PC-3 (cell line): ENCODE results near the gene TMEM119.

Experiments used
- EZH2 ChIP-seq: fragments of 300-600 bp; sonication (generic); IDR thresholded peaks from one replicate; pipeline ENCODE4 v1.6.1; 2017; ENCODE audit warnings: antibody characterized with exemption, mild to moderate bottlenecking, low read length; ENCODE audit not compliant: unreplicated experiment
- TF ChIP-seq, protein P1 (sequence below): fragments of 300-600 bp; sonication (generic); conservative IDR thresholded peaks from 2 replicates; pipeline ENCODE4 v1.5.1; 2017; ENCODE audit warnings: antibody characterized with exemption, low read depth, mild to moderate bottlenecking, low read length

DNA sequence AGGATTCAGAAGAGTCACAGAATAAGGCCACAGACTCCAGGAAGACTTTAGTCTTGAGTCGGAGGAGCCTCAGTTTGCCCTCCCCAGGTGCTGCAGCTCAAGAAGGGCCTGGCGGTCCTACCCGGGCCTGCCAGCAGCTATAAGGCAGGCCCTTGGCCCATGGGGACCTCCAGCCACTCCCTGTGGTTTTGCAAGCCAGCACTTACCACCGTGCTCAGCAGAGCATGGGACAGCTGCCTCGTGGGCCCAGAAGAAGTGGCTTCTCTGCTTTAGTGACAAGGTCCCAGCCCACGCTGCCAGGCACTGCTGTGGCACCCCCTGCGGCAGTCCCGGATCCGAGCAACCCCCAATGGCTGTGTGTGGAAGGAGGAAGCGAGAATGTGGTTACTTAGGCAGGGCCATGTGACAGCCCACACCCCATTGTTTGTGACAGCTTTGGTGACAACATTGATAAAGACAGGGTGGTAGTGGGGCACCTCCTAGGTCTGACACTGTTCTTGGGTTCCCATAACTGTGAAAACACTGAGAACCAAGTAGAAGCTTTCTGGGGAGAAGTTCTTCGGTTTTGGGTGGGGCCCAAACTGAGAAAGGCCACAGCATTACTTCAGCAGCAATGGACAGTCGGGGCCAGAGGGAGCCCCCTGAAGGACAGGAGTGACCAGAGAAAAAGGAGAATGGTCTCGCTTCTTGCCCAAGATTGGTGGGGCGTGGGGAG, 35.8 kb upstream of the TMEM119 start, which contains the start of gene SELPLG:
- TF ChIP-seq, protein P1, sequence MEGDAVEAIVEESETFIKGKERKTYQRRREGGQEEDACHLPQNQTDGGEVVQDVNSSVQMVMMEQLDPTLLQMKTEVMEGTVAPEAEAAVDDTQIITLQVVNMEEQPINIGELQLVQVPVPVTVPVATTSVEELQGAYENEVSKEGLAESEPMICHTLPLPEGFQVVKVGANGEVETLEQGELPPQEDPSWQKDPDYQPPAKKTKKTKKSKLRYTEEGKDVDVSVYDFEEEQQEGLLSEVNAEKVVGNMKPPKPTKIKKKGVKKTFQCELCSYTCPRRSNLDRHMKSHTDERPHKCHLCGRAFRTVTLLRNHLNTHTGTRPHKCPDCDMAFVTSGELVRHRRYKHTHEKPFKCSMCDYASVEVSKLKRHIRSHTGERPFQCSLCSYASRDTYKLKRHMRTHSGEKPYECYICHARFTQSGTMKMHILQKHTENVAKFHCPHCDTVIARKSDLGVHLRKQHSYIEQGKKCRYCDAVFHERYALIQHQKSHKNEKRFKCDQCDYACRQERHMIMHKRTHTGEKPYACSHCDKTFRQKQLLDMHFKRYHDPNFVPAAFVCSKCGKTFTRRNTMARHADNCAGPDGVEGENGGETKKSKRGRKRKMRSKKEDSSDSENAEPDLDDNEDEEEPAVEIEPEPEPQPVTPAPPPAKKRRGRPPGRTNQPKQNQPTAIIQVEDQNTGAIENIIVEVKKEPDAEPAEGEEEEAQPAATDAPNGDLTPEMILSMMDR, result no peak
- TF ChIP-seq EZH2, result no peak
